Uterus (tissue), 4 donors: ENCODE measurements around the gene TMEM161B. TPM values are rescaled to one million over a fixed set of nuclear protein-coding genes. Genes with fewer than 3 reads are reported as not detected.
"Not testable (repeated sequence)": the region's sequence is repeated elsewhere in the genome, so short reads cannot be mapped to it uniquely, and the experiment has no call there.

ENCODE experiments used
- DNase-seq, 2 donors: peaks; one replicate each; pipeline ENCODE4 v3.0.0-alpha.2; 2019 to 2020
- H3K27ac ChIP-seq, 2 donors: fragments of 200-600 bp; sonication (generic); 1 replicate in 1 of 2; 2 replicates in 1 of 2; pipeline ENCODE4 v1.5.1; 2016 to 2018
- H3K27me3 ChIP-seq, 2 donors: fragments of 200-600 bp; sonication (generic); one replicate each; pipeline ENCODE4 v1.5.1; 2018 to 2019; ENCODE audit warnings: control low read depth in 1 of 2
- H3K36me3 ChIP-seq, 2 donors: fragments of 200-600 bp; sonication (generic); one replicate each; pipeline ENCODE4 v1.5.1; 2019; ENCODE audit warnings: control low read depth in 1 of 2
- H3K4me1 ChIP-seq, 2 donors: fragments of 200-600 bp; sonication (generic); one replicate each; pipeline ENCODE4 v1.5.1; 2018 to 2019; ENCODE audit warnings: control low read depth in 1 of 2
- H3K4me3 ChIP-seq, 2 donors: fragments of 200-600 bp; sonication (generic); 1 replicate in 1 of 2; 2 replicates in 1 of 2; pipeline ENCODE4 v1.5.1; 2018 to 2019; ENCODE audit warnings: mild to moderate bottlenecking in 1 of 2
- H3K9me3 ChIP-seq, 2 donors: fragments of 200-600 bp; sonication (generic); one replicate each; pipeline ENCODE4 v1.5.1; 2019; ENCODE audit warnings: control low read depth in 1 of 2
- POLR2A ChIP-seq, 2 donors: fragments of 450-650 bp; IDR thresholded peaks; one replicate each; pipeline ENCODE4 v1.6.1; 2016; ENCODE audit warnings: antibody characterized with exemption in 2 of 2, mild to moderate bottlenecking in 1 of 2, moderate library complexity in 1 of 2
- intact Hi-C: fragments of 100-400 bp; cut with DNase I; formaldehyde crosslinking; loops from one replicate; pipeline ENCODE4 v1.15.1; 2023; ENCODE audit warnings: low total_unique reads
- total RNA-seq, 4 donors: library from RNA; depleted of rRNA in 3 of 4; stranded (reverse); fragments of >200 nt in 3 of 4; gene quantifications; one replicate each; pipeline versions ENCODE4 v1.1.0 to v1.2.4, GENCODE V29; 2014 to 2023
- TF ChIP-seq, protein P1 (sequence below), 4 experiments: fragments of 200-600 bp in 2 of 4; fragments of 450-650 bp in 2 of 4; sonication (generic) in 2 of 4; IDR thresholded peaks; one replicate each; pipeline ENCODE4 v1.5.1; 2016 to 2019; ENCODE audit warnings: antibody characterized with exemption in 4 of 4, mild to moderate bottlenecking in 2 of 4, moderate library complexity in 1 of 4
- donor health status: DM: yes; HTN: yes; CAD: no.

Gene TMEM161B
- total RNA-seq, 4 donors from 2014 or later: 26.4 to 53.4 (median 42.2) TPM

DNA sequence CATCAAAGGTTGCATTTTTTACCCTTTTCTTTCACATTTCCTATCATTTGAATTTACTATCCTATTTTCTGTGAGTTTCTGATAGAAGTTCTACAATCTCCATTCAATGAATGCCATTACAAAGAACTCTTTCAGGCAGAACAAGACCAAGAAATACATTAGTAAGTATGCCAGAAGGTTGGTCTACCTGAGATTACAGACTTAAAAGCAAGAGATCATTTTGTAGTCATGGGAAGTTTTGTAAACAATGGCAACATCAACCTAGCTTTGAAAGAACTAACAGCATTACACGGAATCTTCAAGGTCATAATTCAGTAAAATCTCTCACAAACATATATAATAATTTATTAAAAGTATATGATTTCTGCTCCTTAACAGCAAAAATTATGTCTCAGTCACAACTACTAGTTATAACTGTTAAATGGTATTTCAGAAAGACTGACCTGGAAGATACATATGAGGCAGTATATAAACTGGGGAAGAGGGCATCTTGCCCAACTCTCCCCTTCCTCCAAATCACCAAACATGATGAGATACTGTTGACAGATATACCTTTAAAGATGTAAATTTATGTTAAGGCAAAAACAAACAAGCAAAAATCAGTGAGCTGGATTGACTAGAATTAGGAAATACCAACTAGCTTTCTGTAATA is 23.3 kb downstream of the TMEM161B start:
- no peaks in the 10 kb centered on the region for H3K9me3 ChIP-seq
- peaks cover 0 to 5% of the 10 kb centered on the region in 2 donors for H3K4me1 ChIP-seq
- H3K36me3 ChIP-seq: no peaks in the 10 kb centered on the region
- no peak overlapping the region for H3K4me3 ChIP-seq
- intact Hi-C loops: no loop called here
- TF ChIP-seq, protein P1, sequence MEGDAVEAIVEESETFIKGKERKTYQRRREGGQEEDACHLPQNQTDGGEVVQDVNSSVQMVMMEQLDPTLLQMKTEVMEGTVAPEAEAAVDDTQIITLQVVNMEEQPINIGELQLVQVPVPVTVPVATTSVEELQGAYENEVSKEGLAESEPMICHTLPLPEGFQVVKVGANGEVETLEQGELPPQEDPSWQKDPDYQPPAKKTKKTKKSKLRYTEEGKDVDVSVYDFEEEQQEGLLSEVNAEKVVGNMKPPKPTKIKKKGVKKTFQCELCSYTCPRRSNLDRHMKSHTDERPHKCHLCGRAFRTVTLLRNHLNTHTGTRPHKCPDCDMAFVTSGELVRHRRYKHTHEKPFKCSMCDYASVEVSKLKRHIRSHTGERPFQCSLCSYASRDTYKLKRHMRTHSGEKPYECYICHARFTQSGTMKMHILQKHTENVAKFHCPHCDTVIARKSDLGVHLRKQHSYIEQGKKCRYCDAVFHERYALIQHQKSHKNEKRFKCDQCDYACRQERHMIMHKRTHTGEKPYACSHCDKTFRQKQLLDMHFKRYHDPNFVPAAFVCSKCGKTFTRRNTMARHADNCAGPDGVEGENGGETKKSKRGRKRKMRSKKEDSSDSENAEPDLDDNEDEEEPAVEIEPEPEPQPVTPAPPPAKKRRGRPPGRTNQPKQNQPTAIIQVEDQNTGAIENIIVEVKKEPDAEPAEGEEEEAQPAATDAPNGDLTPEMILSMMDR (IDR thresholded peaks at IDR 0.05): no peak
- TF ChIP-seq POLR2A (IDR thresholded peaks at IDR 0.05): no peak
- no peak overlapping the region for H3K27ac ChIP-seq
- no peaks in the 10 kb centered on the region for H3K27me3 ChIP-seq
- no peak for DNase-seq

DNA sequence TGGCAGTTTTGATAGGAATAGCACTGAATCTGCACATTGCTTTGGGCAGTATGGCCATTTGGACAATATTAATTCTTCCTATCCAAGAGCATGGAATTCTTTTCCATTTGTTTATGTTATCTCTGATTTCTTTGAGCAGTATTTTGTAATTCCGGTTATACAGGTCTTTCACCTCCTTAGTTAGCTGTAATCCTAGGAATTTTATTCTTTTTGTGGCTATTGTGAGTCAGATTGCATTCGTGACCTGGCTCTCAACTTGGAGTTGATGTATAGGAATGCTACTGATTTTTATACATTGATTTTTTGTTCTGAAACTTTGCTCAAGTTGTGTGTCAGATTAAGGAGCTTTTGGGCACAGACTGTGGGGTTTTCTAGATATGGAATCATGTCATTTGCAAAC is 24.0 kb downstream of the TMEM161B start:
- Histone ChIP-seq H3K4me3 (no peak overlapping the region), H3K4me1 (peaks cover 0 to 5% of the 10 kb centered on the region in 2 donors), H3K36me3 (no peaks in the 10 kb centered on the region), H3K27me3 (no peaks in the 10 kb centered on the region), H3K27ac (no peak overlapping the region), H3K9me3 (no peaks in the 10 kb centered on the region)
- intact Hi-C loops: no loop called here
- DNase-seq: no peak
- no peak for TF ChIP-seq POLR2A (IDR thresholded peaks at IDR 0.05)
- TF ChIP-seq, protein P1 (IDR thresholded peaks at IDR 0.05): no peak

DNA sequence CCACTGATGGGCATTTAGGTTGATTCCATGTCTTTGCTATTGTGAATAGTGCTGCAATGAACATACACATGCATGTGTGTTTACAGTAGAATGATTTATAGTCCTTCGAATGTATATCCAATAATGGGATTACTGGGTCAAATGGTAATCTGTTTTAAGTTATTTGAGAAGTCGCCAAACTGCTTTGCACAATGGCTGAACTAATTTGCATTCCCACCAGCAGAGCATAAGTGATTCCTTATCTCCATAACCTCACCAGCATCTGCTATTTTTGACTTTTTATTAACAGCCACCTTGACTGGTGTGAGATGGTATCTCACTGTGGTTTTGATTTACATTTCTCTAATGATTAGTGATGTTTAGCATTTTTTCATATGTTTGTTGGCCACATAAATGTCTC is 25.2 kb downstream of the TMEM161B start:
- H3K4me1 ChIP-seq, H3K9me3 ChIP-seq, H3K36me3 ChIP-seq, intact Hi-C loops, DNase-seq, H3K27ac ChIP-seq, H3K27me3 ChIP-seq, H3K4me3 ChIP-seq: not testable (repeated sequence)

DNA sequence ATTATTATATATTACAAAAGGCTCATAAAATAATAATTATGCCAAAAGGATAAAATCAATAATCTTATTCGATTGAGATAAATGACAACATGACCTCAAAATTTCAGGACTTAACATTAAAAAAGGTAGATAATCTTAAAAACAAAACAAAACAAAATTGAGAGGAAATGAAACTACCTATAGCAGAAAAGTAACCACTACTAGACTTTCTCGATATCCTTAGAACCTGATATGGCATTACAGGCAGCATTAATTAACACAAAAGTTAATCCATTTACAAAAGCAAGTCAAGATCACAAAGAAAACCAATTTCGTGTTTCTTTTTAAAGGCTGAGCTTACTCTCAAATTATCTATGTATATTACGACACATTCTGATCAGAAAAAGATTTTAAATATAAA is 29.9 kb downstream of the TMEM161B start:
- Histone ChIP-seq H3K4me1 (no peaks in the 10 kb centered on the region), H3K36me3 (no peaks in the 10 kb centered on the region), H3K27ac (no peak overlapping the region), H3K9me3 (no peaks in the 10 kb centered on the region), H3K4me3 (no peak overlapping the region), H3K27me3 (no peaks in the 10 kb centered on the region)
- no peak for DNase-seq
- intact Hi-C loops: no loop called here
- TF ChIP-seq, protein P1 (IDR thresholded peaks at IDR 0.05): no peak
- no peak for TF ChIP-seq POLR2A (IDR thresholded peaks at IDR 0.05)

DNA sequence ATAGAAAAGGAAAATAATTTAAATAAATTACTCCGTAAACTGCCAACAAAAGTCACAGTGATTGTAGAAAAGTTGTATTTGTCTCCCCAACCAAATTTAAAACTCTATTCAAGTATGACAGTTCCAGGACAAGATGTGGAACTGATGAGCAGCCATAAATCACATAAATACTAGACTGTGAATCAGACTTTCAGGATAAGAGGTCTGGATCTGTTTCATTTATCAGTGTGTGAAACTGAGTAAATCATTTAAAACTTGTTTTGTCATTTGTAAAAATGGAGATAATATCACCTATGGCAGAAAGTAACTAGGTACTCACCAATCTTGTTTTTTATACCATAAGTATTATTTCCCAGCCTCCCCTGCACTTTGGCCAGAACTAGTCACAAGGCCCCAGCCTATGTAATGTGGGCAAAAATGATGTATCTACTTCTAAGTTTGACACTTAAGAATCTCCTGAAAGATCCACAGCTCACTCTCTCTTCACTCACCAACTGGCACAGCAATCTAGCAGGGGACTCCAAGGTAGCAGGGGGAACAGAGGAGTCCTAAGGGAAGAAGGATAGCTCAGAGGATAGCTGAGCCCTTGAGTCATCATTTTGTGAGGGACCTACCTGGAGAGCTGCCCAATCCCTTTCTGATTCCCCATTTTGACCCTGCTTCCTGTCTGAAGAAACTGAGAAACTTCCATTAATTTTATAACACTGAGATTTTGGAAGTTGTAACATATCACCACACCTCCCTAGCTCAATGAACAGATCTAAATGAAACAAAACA is 31.6 kb downstream of the TMEM161B start:
- no peak for DNase-seq
- Histone ChIP-seq H3K4me1 (no peaks in the 10 kb centered on the region), H3K36me3 (no peaks in the 10 kb centered on the region), H3K27ac (no peak overlapping the region), H3K27me3 (no peaks in the 10 kb centered on the region), H3K9me3 (no peaks in the 10 kb centered on the region), H3K4me3 (no peak overlapping the region)
- intact Hi-C loops: no loop called here
- TF ChIP-seq, protein P1 (IDR thresholded peaks at IDR 0.05): no peak
- no peak for TF ChIP-seq POLR2A (IDR thresholded peaks at IDR 0.05)
